ENCODE data around the gene BRIP1. TPM values are rescaled to one million over a fixed set of nuclear protein-coding genes. Genes with fewer than 3 reads are reported as not detected.
"Not testable (repeated sequence)": the region's sequence is repeated elsewhere in the genome, so short reads cannot be mapped to it uniquely, and the experiment has no call there.

BRIP1 gene
- total RNA-seq, 1 donor from 2014 or later, result 18.1 TPM

DNA sequence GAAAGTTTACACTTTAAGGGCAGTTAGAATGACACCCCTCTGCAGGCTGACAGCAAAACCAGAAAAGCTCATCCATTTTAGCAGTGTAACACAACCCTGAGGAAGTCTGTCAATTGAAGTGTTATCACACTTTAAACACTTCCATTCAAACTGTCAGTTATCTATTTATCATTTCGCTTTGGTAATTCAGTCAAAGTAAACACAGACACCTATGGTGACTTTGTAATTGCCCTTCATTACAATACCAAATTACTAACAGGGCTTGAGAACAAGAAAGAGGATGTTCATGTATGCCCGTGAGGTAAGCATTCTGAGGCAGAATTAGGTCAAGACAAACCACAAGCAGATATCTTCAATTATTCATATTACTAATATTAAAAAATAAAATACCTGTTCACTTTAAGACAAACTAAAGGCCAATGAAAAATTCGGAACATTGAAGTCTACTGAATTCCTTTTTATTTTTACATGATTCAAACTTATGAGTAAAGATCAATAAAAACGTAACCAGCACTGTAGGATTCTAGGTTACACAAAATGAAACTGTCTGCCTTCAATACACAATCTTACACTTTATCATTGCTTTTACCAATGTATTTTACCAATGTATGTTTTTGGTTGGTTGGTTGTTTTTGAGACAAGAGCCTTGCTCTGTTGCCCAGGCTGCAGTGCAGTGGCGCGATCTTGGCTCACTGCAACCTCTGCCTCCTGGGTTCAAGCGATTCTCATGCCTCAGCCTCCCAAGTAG is 57.1 kb downstream of the BRIP1 start:
- intact Hi-C loops (cut with micrococcal nuclease), result no loop called here

- intact Hi-C loops (cut with micrococcal nuclease), result no loop called here
Measured at GRCh38 chr17:61805399-61805798, 57.9 kb downstream of the BRIP1 start.

GRCh38 chr17:61803796-61804195 is 59.5 kb downstream of the BRIP1 start:
- intact Hi-C loops (cut with micrococcal nuclease), result no loop called here

DNA sequence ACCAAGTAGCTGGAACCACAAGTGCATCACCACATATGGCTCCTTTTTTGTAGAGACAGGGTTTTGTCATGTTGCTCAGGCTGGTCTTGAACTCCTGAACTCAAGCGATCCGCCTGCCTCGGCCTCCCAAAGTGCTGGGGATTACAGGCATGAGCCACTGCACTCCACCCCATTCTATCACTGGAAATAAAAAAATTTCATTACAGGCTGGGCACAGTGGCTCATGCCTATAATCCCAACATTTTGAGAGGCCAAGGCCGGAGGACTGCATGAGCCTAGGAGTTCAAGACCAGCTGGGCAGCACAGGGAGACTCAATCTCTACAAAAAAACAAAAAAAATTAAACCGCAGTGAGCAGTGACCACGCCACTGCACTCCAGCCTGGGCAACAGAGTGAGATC is 60.1 kb downstream of the BRIP1 start:
- intact Hi-C loops (cut with micrococcal nuclease), result no loop called here

- intact Hi-C loops (cut with micrococcal nuclease), result no loop called here
Measured at GRCh38 chr17:61799812-61800484, 63.4 kb downstream of the BRIP1 start.

DNA sequence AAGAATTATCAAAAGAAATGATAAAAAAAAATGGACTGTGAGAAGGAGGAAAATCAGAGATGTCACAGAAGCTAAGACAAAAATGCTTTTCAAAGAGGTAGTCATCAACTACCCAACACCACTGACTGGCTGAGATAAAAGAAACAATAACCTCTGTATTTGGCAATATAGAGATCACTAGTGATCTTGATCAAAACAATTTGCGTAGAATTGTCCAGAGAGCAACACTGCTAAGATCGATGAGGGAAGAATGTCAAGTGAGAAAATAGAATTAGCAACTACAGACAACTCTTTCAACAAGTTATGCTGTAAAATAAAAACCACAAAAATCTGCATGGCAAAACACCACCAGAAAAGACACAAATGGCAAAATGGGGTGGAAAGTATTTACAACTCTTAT is 66.0 kb downstream of the BRIP1 start:
- intact Hi-C loops (cut with micrococcal nuclease), result no loop called here

GRCh38 chr17:61795546-61795945 is 67.8 kb downstream of the BRIP1 start:
- intact Hi-C loops (cut with micrococcal nuclease), result no loop called here

DNA sequence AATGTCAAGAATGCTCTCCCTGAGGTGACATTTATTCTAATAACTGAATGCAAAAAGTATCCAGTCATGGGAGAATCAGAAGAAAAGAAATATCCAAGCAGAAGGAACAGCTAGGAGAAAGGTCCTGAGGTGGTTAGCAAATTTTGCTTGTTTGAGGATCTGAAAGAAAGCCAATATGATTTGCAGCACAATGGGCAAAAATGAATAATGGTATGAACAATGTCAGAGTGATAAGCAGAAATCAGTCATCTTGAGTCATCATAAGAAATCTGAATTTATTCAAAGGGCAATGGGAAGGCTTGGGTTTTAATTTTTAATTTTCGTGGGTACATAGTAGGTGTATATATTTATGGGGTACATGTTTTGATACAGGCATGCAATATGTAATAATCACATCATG is 68.5 kb downstream of the BRIP1 start:
- intact Hi-C loops (cut with micrococcal nuclease), result no loop called here

GRCh38 chr17:61794242-61794641 is 69.1 kb downstream of the BRIP1 start:
- intact Hi-C loops (cut with micrococcal nuclease), result no loop called here

- intact Hi-C loops (cut with micrococcal nuclease), result no loop called here
Measured at GRCh38 chr17:61793565-61793964, 69.8 kb downstream of the BRIP1 start.

- intact Hi-C loops (cut with micrococcal nuclease), result no loop called here
Measured at GRCh38 chr17:61789872-61790271, 73.5 kb downstream of the BRIP1 start.

GRCh38 chr17:61786088-61786487 is 77.2 kb downstream of the BRIP1 start:
- intact Hi-C loops (cut with micrococcal nuclease), result no loop called here

GRCh38 chr17:61784510-61784909 is 78.8 kb downstream of the BRIP1 start:
- intact Hi-C loops (cut with micrococcal nuclease), result no loop called here

DNA sequence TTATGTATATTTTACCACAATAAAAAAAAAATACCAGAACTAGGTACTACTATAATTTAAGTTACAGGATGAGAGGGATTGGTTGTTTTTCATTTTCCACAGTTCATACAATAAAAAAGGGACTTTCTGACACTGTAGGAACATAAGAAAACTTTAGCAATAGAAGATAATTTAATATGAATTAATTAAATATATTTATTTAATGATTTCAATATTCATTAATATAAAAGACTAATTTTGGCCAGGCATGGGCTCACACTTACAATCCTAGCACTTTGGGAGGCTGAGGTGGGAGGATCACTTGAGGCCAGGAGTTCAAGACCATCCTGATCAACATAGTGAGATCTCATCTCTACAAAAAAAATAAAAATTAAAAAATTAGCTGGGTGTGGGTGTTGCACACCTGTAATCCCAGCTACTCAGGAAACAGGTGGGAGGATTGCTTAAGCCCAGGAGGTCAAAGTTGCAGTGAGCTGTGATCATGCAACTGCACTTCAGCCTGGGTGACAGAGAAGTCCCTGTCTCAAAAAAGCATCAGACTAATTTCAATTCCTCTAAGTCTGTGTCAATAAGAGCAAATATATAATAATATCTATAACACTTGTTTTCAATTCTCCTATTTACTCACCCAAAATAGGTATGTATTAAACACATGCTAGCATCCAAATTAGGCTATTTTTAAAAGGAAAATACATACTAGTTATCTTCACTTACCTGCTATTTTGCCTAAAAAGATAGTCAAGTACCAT is 79.6 kb downstream of the BRIP1 start:
- intact Hi-C loops (cut with micrococcal nuclease), result no loop called here

GRCh38 chr17:61783120-61783519 is 80.2 kb downstream of the BRIP1 start:
- intact Hi-C loops (cut with micrococcal nuclease), result no loop called here

DNA sequence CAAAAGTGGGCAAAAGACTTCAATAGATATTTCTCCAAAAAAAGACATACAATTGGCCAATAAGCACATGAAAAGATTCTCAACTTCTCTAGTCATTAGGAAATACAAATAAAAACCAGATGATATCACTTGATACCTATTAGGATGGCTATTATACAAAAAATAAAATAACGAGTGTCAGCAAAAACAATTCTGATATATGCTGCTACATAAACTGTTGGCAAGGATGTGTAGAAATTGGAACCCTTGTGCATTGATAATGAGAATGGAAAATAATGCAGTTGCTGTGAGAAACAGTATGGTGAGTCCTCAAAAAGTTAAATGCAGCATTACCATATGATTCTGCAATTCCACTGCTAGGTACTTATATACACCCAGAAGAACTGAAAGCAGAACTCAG is 80.6 kb downstream of the BRIP1 start:
- intact Hi-C loops (cut with micrococcal nuclease), result no loop called here

GRCh38 chr17:61775364-61775763 is 88.0 kb downstream of the BRIP1 start:
- intact Hi-C loops (cut with micrococcal nuclease), result no loop called here

GRCh38 chr17:61774724-61775123 is 88.6 kb downstream of the BRIP1 start:
- intact Hi-C loops (cut with micrococcal nuclease), result no loop called here

DNA sequence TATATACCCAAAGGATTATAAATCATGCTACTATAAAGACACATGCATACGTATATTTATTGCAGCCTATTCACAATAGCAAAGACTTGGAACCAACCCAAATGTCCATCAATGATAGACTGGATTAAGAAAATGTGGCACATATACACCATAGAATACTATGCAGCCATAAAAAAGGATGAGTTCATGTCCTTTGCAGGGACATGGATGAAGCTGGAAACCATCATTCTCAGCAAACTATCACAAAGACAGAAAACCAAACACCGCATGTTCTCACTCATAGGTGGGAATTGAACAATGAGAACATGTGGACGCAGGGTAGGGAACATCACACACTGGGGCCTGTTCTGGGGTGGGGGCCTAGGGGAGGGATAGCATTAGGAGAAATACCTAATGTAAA is 89.2 kb downstream of the BRIP1 start:
- intact Hi-C loops (cut with micrococcal nuclease), result not testable (repeated sequence)

GRCh38 chr17:61770752-61771533 is 92.4 kb downstream of the BRIP1 start:
- intact Hi-C loops (cut with micrococcal nuclease), result no loop called here

GRCh38 chr17:61770043-61770442 is 93.3 kb downstream of the BRIP1 start:
- intact Hi-C loops (cut with micrococcal nuclease), result no loop called here

- intact Hi-C loops (cut with micrococcal nuclease), result no loop called here
Measured at GRCh38 chr17:61768405-61768804, 94.9 kb downstream of the BRIP1 start.

Measured in T-helper 1 cell treated with Interleukin-12 subunit alpha and Interleukin-12 subunit beta and Interleukin-4 antibody, amounts not matched to agents 30 ng/mL and 1 ng/mL, for 36 hours (primary cell).